Measurements from ENCODE around the gene NPL.

Gene NPL

GRCh38 chr1:182806015-182806678 lies 16.6 kb downstream of the NPL start:
- Histone ChIP-seq H3K36me3 (ENCODE audit: low read length) (no peaks in the 10 kb centered on the region), H2AFZ (ENCODE audit: low read depth, low read length, severe bottlenecking) (no peak overlapping the region), H3K79me2 (ENCODE audit: insufficient read depth, low read length) (no peaks in the 10 kb centered on the region), H3K27me3 (ENCODE audit: low read length) (no peaks in the 10 kb centered on the region), H4K20me1 (ENCODE audit: low read depth, low read length) (no peaks in the 10 kb centered on the region), H3K9ac (ENCODE audit: low read length) (no peak overlapping the region), H3K4me2 (ENCODE audit: low read depth, low read length, poor library complexity, severe bottlenecking) (no peak overlapping the region), H3F3A (ENCODE audit: insufficient read depth) (no peaks in the 10 kb centered on the region), H3K27ac (ENCODE audit: low read depth, low read length) (no peak overlapping the region), H3K9me2 (replicated peaks; ENCODE audit: insufficient read depth, low read length) (no peaks in the 10 kb centered on the region), H3K4me3 (ENCODE audit: insufficient read depth, low read length, poor library complexity, severe bottlenecking) (no peak overlapping the region), H3K9me3 (ENCODE audit: insufficient read depth, low read length) (no peaks in the 10 kb centered on the region)
- no peak for TF ChIP-seq EZH2phosphoT487 (conservative IDR thresholded peaks at IDR 0.05; ENCODE audit: low read length)
- TF ChIP-seq, protein P1, sequence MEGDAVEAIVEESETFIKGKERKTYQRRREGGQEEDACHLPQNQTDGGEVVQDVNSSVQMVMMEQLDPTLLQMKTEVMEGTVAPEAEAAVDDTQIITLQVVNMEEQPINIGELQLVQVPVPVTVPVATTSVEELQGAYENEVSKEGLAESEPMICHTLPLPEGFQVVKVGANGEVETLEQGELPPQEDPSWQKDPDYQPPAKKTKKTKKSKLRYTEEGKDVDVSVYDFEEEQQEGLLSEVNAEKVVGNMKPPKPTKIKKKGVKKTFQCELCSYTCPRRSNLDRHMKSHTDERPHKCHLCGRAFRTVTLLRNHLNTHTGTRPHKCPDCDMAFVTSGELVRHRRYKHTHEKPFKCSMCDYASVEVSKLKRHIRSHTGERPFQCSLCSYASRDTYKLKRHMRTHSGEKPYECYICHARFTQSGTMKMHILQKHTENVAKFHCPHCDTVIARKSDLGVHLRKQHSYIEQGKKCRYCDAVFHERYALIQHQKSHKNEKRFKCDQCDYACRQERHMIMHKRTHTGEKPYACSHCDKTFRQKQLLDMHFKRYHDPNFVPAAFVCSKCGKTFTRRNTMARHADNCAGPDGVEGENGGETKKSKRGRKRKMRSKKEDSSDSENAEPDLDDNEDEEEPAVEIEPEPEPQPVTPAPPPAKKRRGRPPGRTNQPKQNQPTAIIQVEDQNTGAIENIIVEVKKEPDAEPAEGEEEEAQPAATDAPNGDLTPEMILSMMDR (IDR thresholded peaks at IDR 0.05; ENCODE audit: insufficient read depth, low read length, poor library complexity, severe bottlenecking): no peak

- H3K9ac ChIP-seq (ENCODE audit: low read length): no peak overlapping the region
- no peaks in the 10 kb centered on the region for H3K9me3 ChIP-seq (ENCODE audit: insufficient read depth, low read length)
- H3K4me3 ChIP-seq (ENCODE audit: insufficient read depth, low read length, poor library complexity, severe bottlenecking): no peak overlapping the region
- no peaks in the 10 kb centered on the region for H4K20me1 ChIP-seq (ENCODE audit: low read depth, low read length)
- H2AFZ ChIP-seq (ENCODE audit: low read depth, low read length, severe bottlenecking): no peak overlapping the region
- no peaks in the 10 kb centered on the region for H3F3A ChIP-seq (ENCODE audit: insufficient read depth)
- H3K79me2 ChIP-seq (ENCODE audit: insufficient read depth, low read length): no peaks in the 10 kb centered on the region
- H3K27me3 ChIP-seq (ENCODE audit: low read length): no peaks in the 10 kb centered on the region
- H3K4me2 ChIP-seq (ENCODE audit: low read depth, low read length, poor library complexity, severe bottlenecking): no peak overlapping the region
- no peaks in the 10 kb centered on the region for H3K9me2 ChIP-seq (replicated peaks; ENCODE audit: insufficient read depth, low read length)
- TF ChIP-seq, protein P1 (IDR thresholded peaks at IDR 0.05; ENCODE audit: insufficient read depth, low read length, poor library complexity, severe bottlenecking): no peak
- TF ChIP-seq EZH2phosphoT487 (conservative IDR thresholded peaks at IDR 0.05; ENCODE audit: low read length): no peak
- H3K27ac ChIP-seq (ENCODE audit: low read depth, low read length): no peak overlapping the region
- H3K36me3 ChIP-seq (ENCODE audit: low read length): no peaks in the 10 kb centered on the region
These were observed 18.3 kb downstream of the NPL start for GRCh38 chr1:182807907-182808306.

DNA sequence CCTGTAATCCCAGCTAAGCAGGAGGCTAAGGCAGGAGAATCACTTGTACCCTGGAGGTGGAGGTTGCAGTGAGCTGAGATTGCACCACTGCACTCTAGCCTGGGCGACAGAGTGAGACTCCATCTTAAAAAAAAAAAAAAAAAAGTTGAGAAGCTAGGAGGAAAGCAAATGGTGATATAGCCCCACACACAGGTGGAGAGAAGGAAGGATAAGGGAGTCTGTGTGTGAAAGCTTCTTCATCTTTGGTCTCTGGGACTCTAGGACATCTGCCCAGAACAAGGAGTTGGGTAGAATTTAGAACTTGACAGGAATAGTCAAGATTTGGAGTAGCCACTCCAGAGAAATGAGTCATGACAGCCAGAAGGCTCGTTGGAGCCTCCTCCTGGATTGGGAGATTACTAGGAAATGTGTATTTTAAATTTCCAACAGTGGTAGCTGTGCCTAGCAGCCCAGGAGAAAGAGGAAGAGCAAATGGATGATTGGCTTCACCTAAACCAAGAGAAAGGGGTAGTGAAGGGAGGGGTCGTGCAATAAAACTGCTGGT lies 19.9 kb downstream of the NPL start:
- Histone ChIP-seq H3F3A (ENCODE audit: insufficient read depth) (no peaks in the 10 kb centered on the region), H3K27ac (ENCODE audit: low read depth, low read length) (no peak overlapping the region), H3K36me3 (ENCODE audit: low read length) (no peaks in the 10 kb centered on the region), H3K4me2 (ENCODE audit: low read depth, low read length, poor library complexity, severe bottlenecking) (no peak overlapping the region), H3K9me2 (replicated peaks; ENCODE audit: insufficient read depth, low read length) (no peaks in the 10 kb centered on the region), H3K27me3 (ENCODE audit: low read length) (no peaks in the 10 kb centered on the region), H3K9ac (ENCODE audit: low read length) (no peak overlapping the region), H2AFZ (ENCODE audit: low read depth, low read length, severe bottlenecking) (no peak overlapping the region), H3K9me3 (ENCODE audit: insufficient read depth, low read length) (no peaks in the 10 kb centered on the region), H4K20me1 (ENCODE audit: low read depth, low read length) (no peaks in the 10 kb centered on the region), H3K4me3 (ENCODE audit: insufficient read depth, low read length, poor library complexity, severe bottlenecking) (no peak overlapping the region), H3K79me2 (ENCODE audit: insufficient read depth, low read length) (no peaks in the 10 kb centered on the region)
- no peak for TF ChIP-seq EZH2phosphoT487 (conservative IDR thresholded peaks at IDR 0.05; ENCODE audit: low read length)
- TF ChIP-seq, protein P1 (IDR thresholded peaks at IDR 0.05; ENCODE audit: insufficient read depth, low read length, poor library complexity, severe bottlenecking): no peak

All from SU-DHL-6 (cell line).